GM18861 (cell line): ENCODE data around the gene SCAMP5.

ENCODE experiments used
- ATAC-seq: cut with Tn5 transposase; IDR thresholded peaks from one replicate; pipeline ENCODE4 v1.9.1; 2021; ENCODE audit not compliant: unreplicated experiment

Gene SCAMP5

DNA sequence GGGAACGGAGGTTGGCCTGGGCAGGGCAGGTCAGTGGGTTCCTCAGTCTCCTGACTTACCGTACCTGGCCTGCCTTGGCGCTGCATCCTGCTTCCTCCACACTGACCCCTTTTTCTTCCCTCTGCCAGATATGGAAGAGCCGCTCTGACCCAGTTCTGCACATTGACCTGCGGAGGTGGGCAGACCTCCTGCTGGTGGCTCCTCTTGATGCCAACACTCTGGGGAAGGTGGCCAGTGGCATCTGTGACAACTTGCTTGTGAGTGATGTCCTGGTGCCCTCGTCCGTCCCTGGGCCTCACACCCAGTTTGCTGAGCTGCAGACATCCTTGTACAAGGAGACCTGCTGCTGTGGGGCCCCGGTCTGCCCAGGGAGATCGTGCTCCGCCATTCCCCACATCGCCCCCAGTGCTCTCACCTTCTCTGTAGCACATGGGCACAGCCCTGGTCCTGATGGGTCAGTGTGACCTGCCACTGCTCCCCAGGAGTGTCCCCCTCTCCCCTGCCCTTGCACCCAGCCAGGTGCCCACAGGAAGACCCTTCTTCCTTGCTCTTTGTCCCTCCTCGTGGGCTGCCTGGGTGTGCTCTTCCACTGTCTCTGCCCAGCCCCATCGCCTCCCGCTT is 49.0 kb downstream of the SCAMP5 start:
- no peak for ATAC-seq

GRCh38 chr15:75045332-75046015 is 50.1 kb downstream of the SCAMP5 start:
- ATAC-seq: no peak

DNA sequence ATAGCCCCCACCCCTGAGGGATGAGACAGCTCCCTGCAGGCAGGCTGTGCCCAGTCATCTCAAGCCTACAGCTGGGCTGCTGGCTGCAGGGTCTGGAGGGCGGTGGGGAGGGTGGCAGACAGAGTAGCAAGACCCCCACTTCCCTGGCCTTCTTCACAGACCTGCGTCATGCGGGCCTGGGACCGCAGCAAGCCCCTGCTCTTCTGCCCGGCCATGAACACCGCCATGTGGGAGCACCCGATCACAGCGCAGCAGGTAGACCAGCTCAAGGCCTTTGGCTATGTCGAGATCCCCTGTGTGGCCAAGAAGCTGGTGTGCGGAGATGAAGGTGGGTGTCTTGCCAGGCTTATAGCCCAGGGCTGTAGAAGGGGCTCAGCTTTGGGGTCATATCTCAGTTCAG is 53.0 kb downstream of the SCAMP5 start:
- no peak for ATAC-seq

GRCh38 chr15:75049392-75049791 is 54.0 kb downstream of the SCAMP5 start:
- no peak for ATAC-seq

DNA sequence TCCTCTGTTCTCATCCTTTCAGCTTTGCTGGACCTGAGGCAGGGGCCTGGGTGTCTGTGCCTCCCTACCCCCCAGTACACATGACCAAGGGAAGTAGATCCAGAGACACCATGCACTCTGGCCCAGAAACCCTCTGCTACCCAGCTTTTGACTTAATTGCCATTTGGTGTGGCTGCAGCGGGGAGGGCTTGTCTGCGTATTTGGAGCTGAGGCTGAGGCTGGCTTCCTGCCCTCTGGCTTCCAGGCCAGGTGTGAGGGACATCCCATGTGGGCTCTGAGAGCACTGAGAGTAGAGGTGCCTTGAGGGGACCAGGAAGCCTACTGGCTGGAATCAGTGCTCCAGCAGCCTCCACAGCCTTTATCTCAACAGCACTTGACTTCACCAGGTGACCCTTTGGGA is 54.9 kb downstream of the SCAMP5 start:
- ATAC-seq: no peak

- ATAC-seq: no peak
These were observed 55.8 kb downstream of the SCAMP5 start for GRCh38 chr15:75051191-75051608.

GRCh38 chr15:75051711-75052110 is 56.3 kb downstream of the SCAMP5 start:
- no peak for ATAC-seq

DNA sequence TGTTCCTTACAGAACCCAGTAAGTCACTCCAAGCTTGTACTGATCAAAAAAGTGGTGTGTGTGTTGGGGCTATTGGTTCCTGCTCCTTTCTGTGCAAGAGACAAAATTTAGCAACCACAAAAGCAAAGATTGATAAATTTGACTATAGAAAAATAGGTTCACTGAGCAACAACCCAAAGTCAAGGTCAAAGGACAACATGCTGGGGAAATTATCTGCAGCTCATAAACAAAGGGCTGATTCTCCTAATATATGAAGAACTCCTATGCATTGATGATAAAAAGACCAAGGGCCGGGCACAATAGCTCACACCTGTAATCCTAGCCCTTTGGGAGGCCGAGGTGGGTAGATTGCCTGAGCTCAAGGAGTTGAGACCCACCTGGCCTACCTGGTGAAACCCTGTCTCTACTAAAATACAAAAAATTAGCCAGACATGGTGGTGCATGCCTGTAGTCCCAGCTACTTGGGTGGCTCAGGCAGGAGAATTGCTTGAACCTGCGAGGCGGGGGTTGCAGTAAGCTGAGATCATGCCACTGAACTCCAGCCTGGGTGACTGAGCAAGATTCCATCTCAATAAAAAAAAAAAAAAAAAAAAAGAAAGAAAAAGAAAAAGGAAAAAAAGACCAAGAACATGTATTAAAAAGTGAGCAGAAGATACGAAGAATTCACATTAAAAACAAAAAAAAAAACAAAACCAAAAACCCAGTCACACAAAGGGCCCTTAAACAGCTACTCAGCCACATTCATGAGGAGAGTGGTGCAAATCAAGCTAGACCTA is 57.8 kb downstream of the SCAMP5 start:
- no peak for ATAC-seq

DNA sequence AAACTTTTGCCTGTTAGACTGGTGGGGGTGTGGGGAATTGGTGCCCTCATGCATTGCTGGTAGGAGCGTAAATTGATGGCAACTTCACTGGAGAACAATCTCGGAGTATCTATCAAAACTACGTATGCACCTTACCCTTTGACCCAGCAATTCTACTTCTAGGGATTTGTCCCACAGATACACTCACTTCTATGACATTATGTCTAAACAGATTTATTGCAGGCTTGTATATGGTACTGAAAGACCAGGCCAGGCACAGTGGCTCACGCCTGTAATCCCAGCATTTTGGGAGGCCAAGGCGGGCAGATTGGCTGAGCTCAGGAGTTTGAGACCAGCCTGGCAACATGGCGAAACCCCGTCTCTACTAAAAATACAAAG is 58.4 kb downstream of the SCAMP5 start:
- ATAC-seq: no peak

- no peak for ATAC-seq
These were observed 59.0 kb downstream of the SCAMP5 start for GRCh38 chr15:75054172-75054897.

GRCh38 chr15:75056036-75056435 is 60.7 kb downstream of the SCAMP5 start:
- ATAC-seq: no peak

DNA sequence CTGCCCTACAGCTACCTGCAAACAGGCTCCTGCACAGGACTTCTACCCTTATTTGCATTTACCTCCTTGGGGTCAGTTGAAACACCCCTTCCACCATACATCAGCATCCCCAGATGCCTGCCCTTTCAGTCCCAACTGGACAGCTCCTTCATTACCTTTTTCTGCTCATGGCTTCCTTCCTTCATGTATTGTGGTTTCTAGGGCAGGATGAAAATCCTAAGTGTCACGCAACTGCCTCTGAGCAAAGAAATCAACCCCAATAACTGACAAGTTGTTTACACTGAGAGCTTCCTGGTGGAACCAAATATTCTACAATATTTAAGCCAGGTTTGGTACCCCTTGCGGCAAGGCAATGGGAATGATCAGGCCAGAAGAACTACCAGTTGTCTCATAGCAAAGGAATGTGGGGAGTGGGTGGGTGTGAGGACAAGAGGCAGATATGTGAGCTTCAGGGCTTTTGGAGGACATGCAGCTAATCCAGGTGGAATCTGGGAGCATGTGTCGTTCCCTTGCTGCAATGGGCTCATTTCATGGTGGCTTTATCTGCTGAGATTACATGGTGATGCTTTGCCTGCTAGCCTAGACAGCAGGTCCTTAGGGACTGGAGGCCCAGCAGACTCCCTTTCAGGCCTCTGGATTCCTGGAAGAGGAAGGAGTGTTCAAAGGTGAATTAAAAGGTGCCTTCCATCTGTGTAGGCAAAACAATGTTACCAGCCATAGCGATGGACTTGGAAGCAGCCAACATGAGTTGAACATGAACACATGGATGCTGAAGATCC is 63.0 kb downstream of the SCAMP5 start:
- ATAC-seq: no peak

DNA sequence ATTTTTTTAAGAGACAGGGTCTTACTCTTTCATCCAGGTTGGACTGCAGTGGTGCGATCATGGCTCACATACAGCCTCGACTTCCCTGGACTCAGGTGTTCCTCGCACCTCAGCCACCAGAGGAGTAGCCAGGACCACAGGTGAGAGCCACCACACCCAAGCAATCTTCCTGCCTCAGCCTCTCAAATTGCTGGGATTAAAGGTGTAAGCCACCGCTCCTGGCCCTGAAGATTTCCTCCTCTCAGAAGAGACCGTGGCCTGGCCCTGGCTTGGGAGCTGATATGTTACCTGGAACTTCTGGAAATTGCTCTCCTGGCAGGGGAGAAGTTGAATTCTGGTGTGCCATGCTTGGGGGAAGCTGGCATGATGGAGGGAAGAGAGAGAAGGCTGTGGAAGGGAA is 64.2 kb downstream of the SCAMP5 start:
- no peak for ATAC-seq

DNA sequence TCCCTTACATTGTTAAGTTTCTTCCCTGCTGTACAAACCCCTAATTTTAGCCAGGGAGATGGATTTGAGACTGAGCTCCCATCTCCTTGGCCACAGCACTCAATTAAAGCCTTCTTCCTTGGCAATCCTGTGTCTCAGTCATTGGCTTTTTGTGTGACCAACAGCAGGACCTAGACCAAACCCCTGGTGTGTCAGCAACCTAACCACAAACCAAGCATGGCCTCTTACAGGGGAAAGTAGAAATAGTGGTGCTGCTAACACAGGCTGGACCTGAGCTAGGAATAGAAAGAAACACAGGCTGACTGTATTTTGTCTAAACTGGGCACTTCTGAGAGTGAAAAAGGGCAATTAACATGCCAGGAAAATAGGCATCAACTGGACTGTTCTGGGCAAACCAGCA is 65.9 kb downstream of the SCAMP5 start:
- ATAC-seq: peak; percentile 59

- no peak for ATAC-seq
These were observed 67.3 kb downstream of the SCAMP5 start for GRCh38 chr15:75062706-75063105.

GRCh38 chr15:75063338-75063737 is 68.0 kb downstream of the SCAMP5 start:
- ATAC-seq: no peak

- ATAC-seq: no peak
These were observed 68.5 kb downstream of the SCAMP5 start for GRCh38 chr15:75063889-75064288.

DNA sequence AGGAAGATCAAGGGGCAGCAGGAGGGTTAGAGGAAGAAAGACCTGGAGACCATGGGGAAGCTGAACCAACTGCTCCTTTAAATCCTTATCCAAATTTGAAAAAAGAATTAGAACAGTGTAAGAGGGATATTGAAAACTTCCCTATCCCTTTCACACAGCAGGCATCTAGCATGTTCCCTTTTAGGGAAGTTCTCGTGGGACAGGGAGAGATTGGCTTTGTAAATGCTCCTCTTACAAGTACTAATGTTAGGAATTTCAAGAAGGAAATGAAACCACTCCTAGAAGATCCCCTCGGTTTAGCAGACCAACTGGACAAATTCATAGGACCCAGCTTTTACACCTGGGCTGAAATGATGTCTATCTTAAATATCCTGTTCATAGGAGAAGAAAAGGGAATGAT is 69.5 kb downstream of the SCAMP5 start:
- no peak for ATAC-seq

GRCh38 chr15:75065467-75065850 is 70.1 kb downstream of the SCAMP5 start:
- no peak for ATAC-seq

DNA sequence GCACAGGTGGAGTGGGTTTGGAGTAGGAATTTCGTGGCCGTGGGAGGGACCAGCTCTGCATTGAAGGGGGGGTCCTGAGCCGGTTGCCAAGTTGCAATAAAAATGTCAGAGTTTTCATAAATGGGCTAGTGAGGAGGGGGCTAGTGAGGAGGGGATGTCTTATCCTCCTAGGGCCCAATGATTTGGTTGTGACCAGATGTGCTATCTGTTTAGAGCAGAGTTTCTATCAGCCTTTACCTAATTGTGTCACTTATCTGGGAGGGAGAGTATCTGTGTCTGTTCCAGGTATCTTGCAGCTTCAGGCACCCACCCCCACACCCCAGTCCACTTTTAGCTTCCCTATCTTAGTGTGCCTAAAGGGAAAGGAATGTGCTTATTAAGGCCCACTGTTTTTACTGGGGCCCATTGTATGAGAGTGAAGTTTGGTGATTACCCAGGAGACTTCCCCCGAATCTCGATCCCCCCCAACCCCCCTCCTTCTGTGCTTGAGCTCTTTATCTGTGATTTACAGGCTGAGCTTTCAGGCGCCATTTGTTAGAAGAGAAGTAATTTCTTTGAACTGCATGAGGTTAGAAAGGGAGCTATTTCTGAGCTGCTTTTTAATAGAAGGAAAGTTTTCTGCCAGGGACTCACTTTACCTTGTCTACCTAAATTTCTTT is 70.6 kb downstream of the SCAMP5 start:
- no peak for ATAC-seq
